Endodermal cell (in vitro differentiated cells): ENCODE results near the gene RNF40. TPM values are rescaled to one million over a fixed set of nuclear protein-coding genes. Genes with fewer than 3 reads are reported as not detected.

ENCODE experiments used
- DNase-seq: peaks from one replicate; pipeline ENCODE4 v3.0.0-alpha.2; 2017
- H3K27ac ChIP-seq: 2 replicates; pipeline ENCODE4 v1.5.1; 2013; ENCODE audit warnings: mild to moderate bottlenecking, low read depth, low read length, moderate library complexity
- H3K27me3 ChIP-seq: 2 replicates; pipeline ENCODE4 v1.6.1; 2013; ENCODE audit warnings: mild to moderate bottlenecking, low read length, moderate library complexity; ENCODE audit not compliant: insufficient read depth, control insufficient read depth, poor library complexity, severe bottlenecking
- H3K36me3 ChIP-seq: 2 replicates; pipeline ENCODE4 v1.7.0; 2013; ENCODE audit warnings: mild to moderate bottlenecking, low read length, moderate library complexity; ENCODE audit not compliant: control insufficient read depth, insufficient read depth
- H3K4me1 ChIP-seq: one replicate; pipeline ENCODE4 v1.7.0; 2013; ENCODE audit warnings: low read length; ENCODE audit not compliant: control insufficient read depth, insufficient read depth
- H3K4me3 ChIP-seq: 2 replicates; pipeline ENCODE4 v1.5.1; 2013; ENCODE audit warnings: mild to moderate bottlenecking, low read length, moderate library complexity
- H3K9ac ChIP-seq: 2 replicates; pipeline ENCODE4 v1.6.1; 2013; ENCODE audit warnings: mild to moderate bottlenecking, low read length, moderate library complexity; ENCODE audit not compliant: poor library complexity, severe bottlenecking; ENCODE audit errors: extremely low read depth
- H3K9me3 ChIP-seq: 2 replicates; pipeline ENCODE4 v1.6.1; 2013; ENCODE audit warnings: mild to moderate bottlenecking, low read length, moderate library complexity; ENCODE audit not compliant: control insufficient read depth
- H3K27ac Mint-ChIP-seq: 2 replicates; pipeline ENCODE4 v1.8.0; 2020; ENCODE audit warnings: mixed read lengths
- H3K27me3 Mint-ChIP-seq: 2 replicates; pipeline ENCODE4 v1.8.0; 2021; ENCODE audit warnings: mild to moderate bottlenecking, mixed read lengths; ENCODE audit not compliant: insufficient read depth
- H3K36me3 Mint-ChIP-seq: 2 replicates; pipeline ENCODE4 v1.8.0; 2020; ENCODE audit warnings: low read depth, mixed read lengths
- H3K4me1 Mint-ChIP-seq: 2 replicates; pipeline ENCODE4 v1.8.0; 2020; ENCODE audit warnings: mixed read lengths
- H3K4me3 Mint-ChIP-seq: 2 replicates; pipeline ENCODE4 v1.8.0; 2020; ENCODE audit warnings: mild to moderate bottlenecking, moderate library complexity, mixed read lengths
- H3K9me3 Mint-ChIP-seq: 2 replicates; pipeline ENCODE4 v1.8.0; 2020; ENCODE audit warnings: mild to moderate bottlenecking, mixed read lengths
- CTCF ChIP-seq: fragments of 200-600 bp; sonication (generic); conservative IDR thresholded peaks from 2 replicates; pipeline ENCODE4 v1.5.0; 2021; ENCODE audit warnings: antibody characterized with exemption, mild to moderate bottlenecking
- WGBS, 2 experiments: methylation state at CpG; one replicate each; pipeline versions ENCODE4 v1.1.5 to v1.1.7; 2013; ENCODE audit warnings: missing lambda C conversion rate in 2 of 2, mixed read lengths in 1 of 2; ENCODE audit not compliant: insufficient coverage in 1 of 2, insufficient read length in 1 of 2; 5-methylcytosine and 5-hydroxymethylcytosine counted together
- total RNA-seq, 2 donors: library from RNA; stranded (reverse); fragmentation: NEBNext Ultra II Directional in 1 of 2; extraction: Animal tissue kit (Norgen Biotek cat#: 25700) in 1 of 2; gene quantifications; 2 replicates in 1 of 2; 3 replicates in 1 of 2; pipeline ENCODE4 v1.2.1, GENCODE V29; 2021

The RNF40 gene
- total RNA-seq, 2 donors from 2014 or later, result 88.4 to 95.8 TPM

GRCh38 chr16:30764816-30765465, 2.8 kb downstream of the RNF40 start:
- no peak overlapping the region for H3K27ac Mint-ChIP-seq
- H3K4me3 ChIP-seq, result no peak overlapping the region
- WGBS, 2 experiments, result 93% methylated on average over 5 to 12 of the region's 12 CpGs
- H3K9ac ChIP-seq, result no peak overlapping the region
- no peaks in the 10 kb centered on the region for H3K9me3 ChIP-seq
- no peak for DNase-seq
- peaks cover 8% of the 10 kb centered on the region for H3K4me1 ChIP-seq
- peaks cover 13% of the 10 kb centered on the region for H3K4me1 Mint-ChIP-seq
- H3K27ac ChIP-seq, result no peak overlapping the region
- no peak overlapping the region for H3K4me3 Mint-ChIP-seq
- H3K9me3 Mint-ChIP-seq, result no peaks in the 10 kb centered on the region
- no peaks in the 10 kb centered on the region for H3K27me3 ChIP-seq
- no peak for TF ChIP-seq CTCF
- no peaks in the 10 kb centered on the region for H3K27me3 Mint-ChIP-seq
- H3K36me3 ChIP-seq, result peaks cover 75% of the 10 kb centered on the region
- H3K36me3 Mint-ChIP-seq, result peaks cover 76% of the 10 kb centered on the region

GRCh38 chr16:30766206-30766932, 4.2 kb downstream of the RNF40 start:
- DNase-seq, result no peak
- H3K27me3 Mint-ChIP-seq, result no peaks in the 10 kb centered on the region
- peaks cover 7% of the 10 kb centered on the region for H3K4me1 Mint-ChIP-seq
- peaks cover 82% of the 10 kb centered on the region for H3K36me3 ChIP-seq
- H3K4me3 Mint-ChIP-seq, result no peak overlapping the region
- TF ChIP-seq CTCF, result no peak
- no peaks in the 10 kb centered on the region for H3K9me3 ChIP-seq
- peaks cover 79% of the 10 kb centered on the region for H3K36me3 Mint-ChIP-seq
- no peak overlapping the region for H3K27ac ChIP-seq
- no peak overlapping the region for H3K4me3 ChIP-seq
- no peak overlapping the region for H3K9ac ChIP-seq
- H3K27me3 ChIP-seq, result no peaks in the 10 kb centered on the region
- WGBS, 2 experiments, result 96% methylated on average over 20 to 29 of the region's 29 CpGs
- H3K27ac Mint-ChIP-seq, result no peak overlapping the region
- peaks cover 8% of the 10 kb centered on the region for H3K4me1 ChIP-seq
- H3K9me3 Mint-ChIP-seq, result no peaks in the 10 kb centered on the region

GRCh38 chr16:30766933-30767284, 4.8 kb downstream of the RNF40 start:
- no peak for TF ChIP-seq CTCF
- Mint-ChIP-seq H3K27me3 (no peaks in the 10 kb centered on the region), H3K27ac (no peak overlapping the region), H3K4me3 (no peak overlapping the region), H3K4me1 (peaks cover 7% of the 10 kb centered on the region), H3K9me3 (no peaks in the 10 kb centered on the region), H3K36me3 (peaks cover 82% of the 10 kb centered on the region)
- no peaks in the 10 kb centered on the region for H3K9me3 ChIP-seq
- WGBS, 2 experiments, result 91 to 93% methylated on average over 4 of the region's 4 CpGs
- H3K27ac ChIP-seq, result no peak overlapping the region
- DNase-seq, result no peak
- peaks cover 87% of the 10 kb centered on the region for H3K36me3 ChIP-seq
- H3K9ac ChIP-seq, result no peak overlapping the region
- no peak overlapping the region for H3K4me3 ChIP-seq
- H3K27me3 ChIP-seq, result no peaks in the 10 kb centered on the region
- H3K4me1 ChIP-seq, result peaks cover 8% of the 10 kb centered on the region
